NCI-H226 (cell line): Measurements from ENCODE around the gene HIP1.
"Not testable (repeated sequence)": the region's sequence is repeated elsewhere in the genome, so short reads cannot be mapped to it uniquely, and the experiment has no call there.

ENCODE experiments used
- DNase-seq: peaks from one replicate; pipeline ENCODE4 v3.0.0-alpha.2; 2015

Gene HIP1

GRCh38 chr7:75608451-75609122, 130.2 kb downstream of the HIP1 start:
- no peak for DNase-seq

DNA sequence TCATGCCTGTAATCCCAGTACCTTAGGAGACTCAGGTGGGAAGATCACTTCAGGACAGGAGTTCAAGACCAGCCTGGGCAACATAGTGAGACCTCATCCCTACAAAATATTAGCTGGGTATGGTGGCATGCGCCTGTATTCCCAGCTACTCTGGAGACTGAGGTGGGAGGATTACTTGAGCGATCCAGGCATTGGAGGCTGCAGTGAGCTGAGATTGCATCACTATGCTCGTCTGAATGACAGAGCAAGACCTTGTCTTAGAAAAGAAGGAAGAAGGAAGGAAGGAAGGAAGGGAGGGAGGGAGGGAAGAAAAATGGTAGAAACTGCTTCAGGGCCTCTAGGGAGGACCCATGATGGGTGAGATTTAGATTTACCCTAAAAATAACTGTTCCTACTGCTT, 134.3 kb downstream of the HIP1 start:
- DNase-seq, result no peak

GRCh38 chr7:75602831-75603230, 135.9 kb downstream of the HIP1 start:
- DNase-seq, result not testable (repeated sequence)

DNA sequence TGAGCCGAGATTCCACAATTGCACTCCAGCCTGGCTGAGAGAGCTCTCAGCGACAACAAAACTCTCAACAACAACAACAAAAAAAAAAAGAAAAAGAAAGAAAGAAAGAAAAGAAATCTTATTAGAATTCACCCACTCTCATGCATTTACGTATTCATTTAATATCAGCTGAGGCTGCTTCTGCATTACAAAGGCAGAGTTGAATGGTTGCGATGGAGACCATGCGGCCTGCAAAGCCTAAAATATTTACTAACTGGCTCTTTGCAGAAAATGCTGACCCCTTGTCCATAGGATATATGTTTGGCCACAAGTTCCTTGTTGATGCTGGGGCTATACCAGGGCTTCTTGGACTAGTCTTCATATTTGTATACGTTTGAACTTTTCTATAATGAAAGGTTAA, 137.2 kb downstream of the HIP1 start:
- no peak for DNase-seq

GRCh38 chr7:75600748-75601147, 138.0 kb downstream of the HIP1 start:
- not testable (repeated sequence) for DNase-seq

- DNase-seq, result no peak
Observed at GRCh38 chr7:75599244-75599781, 139.4 kb downstream of the HIP1 start.

- peak; percentile 11 for DNase-seq
Observed at GRCh38 chr7:75596727-75597614, 141.8 kb downstream of the HIP1 start.

DNA sequence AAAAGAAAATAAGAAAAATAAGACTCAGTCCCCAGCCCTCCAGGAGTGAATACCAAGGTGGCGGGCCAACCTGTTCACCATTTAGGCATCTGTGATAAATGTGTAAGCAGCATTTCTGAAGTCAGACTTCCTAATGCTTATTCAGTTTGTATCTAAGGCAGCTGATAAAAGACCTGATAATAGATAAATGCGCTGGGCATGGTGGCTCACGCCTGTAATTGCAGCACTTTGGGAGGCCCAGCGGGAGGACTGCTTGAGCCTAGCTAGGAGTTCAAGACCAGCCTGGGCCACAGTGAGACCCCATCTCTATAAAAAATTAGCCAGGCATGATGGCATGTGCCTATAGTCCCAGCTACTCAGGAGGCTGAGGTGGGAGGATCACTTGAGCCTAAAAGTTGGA, 143.0 kb downstream of the HIP1 start:
- DNase-seq, result no peak

- not testable (repeated sequence) for DNase-seq
Observed at GRCh38 chr7:75593500-75594184, 145.1 kb downstream of the HIP1 start.

GRCh38 chr7:75591467-75592255, 147.1 kb downstream of the HIP1 start:
- DNase-seq, result no peak

- no peak for DNase-seq
Observed at GRCh38 chr7:75590373-75591005, 148.3 kb downstream of the HIP1 start.

GRCh38 chr7:75584354-75584753, 154.4 kb downstream of the HIP1 start:
- no peak for DNase-seq

DNA sequence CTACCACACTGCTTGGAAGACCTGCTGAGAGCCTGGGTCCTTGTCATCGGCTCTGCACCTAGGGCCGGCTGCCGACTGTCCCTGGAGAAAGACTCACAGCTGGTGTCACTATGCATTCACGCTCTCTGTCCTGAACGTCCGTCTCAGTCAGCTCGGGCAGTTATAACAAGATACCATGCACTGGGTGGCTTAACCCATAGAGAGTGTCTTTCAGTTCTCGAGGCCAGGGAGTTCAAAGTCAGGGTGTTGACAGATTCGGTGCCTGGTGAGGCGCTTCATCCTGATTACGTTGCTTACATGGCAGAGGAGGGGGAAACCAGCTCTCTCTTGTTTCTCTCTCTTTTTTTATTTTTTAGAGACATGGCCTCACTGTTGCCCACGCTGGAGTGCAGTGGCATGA, 155.5 kb downstream of the HIP1 start:
- no peak for DNase-seq

- DNase-seq, result no peak
Observed at GRCh38 chr7:75579899-75580298, 158.8 kb downstream of the HIP1 start.

- DNase-seq, result no peak
Observed at GRCh38 chr7:75578081-75578480, 160.7 kb downstream of the HIP1 start.

GRCh38 chr7:75575488-75576121, 163.1 kb downstream of the HIP1 start:
- no peak for DNase-seq

GRCh38 chr7:75573477-75574019, 165.2 kb downstream of the HIP1 start:
- no peak for DNase-seq

DNA sequence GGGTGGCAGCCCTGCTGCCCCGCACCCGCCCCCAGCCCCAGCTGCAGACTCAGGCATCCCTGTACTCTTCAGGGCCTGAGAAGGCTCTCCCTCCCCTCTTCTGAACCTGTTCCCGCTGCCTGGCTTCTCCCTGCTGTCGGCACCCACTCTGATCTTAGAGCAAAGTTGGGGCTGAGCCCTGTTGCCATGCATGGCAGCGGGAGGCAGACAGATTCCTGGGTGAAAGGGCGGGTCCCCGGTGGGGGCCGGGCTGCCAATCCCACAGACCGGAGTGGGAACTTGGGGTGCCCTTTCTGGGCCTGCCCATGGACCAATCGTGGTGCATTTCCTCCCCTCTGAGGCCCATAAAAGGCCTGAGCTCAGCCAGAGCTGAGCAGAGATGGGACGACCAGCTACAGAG, 165.9 kb downstream of the HIP1 start:
- DNase-seq, result no peak

DNA sequence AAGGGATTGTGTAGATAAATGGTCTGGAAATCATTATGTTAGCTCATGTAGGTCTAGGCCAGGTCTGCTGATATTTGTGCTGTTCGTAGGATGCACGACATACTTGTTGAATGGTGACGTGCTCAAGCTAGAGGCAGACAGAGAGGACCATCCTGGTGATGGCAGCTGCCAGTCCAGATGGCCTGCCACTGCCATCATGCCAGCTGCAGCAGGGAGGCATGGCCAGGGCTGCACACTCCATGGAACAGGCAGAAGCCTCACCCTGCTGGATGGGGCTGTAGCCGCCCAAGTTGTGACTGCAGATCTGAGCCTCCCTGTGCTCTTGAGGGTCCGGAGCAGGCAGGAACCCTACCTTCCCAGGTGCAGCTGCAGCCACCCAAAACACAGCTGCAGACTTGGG, 166.3 kb downstream of the HIP1 start:
- no peak for DNase-seq

DNA sequence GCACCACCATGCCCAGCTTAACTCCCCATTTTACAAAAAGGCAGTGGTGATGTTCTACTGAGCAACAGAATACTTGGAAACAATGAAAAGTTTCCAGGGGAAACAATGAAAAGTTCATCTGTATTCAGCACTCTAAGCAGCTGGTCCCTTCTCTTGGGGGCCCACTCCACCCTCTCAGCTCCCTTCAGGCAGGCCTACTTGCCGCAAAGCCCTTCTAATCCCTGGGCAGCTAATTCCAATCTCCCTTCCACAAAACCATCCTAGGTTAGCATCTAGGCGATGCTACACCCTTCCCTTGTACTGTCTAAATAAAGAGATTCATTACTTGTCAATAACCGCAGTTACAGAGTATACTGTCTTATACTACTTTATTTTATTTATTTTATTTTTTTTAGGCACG, 167.5 kb downstream of the HIP1 start:
- DNase-seq, result no peak

DNA sequence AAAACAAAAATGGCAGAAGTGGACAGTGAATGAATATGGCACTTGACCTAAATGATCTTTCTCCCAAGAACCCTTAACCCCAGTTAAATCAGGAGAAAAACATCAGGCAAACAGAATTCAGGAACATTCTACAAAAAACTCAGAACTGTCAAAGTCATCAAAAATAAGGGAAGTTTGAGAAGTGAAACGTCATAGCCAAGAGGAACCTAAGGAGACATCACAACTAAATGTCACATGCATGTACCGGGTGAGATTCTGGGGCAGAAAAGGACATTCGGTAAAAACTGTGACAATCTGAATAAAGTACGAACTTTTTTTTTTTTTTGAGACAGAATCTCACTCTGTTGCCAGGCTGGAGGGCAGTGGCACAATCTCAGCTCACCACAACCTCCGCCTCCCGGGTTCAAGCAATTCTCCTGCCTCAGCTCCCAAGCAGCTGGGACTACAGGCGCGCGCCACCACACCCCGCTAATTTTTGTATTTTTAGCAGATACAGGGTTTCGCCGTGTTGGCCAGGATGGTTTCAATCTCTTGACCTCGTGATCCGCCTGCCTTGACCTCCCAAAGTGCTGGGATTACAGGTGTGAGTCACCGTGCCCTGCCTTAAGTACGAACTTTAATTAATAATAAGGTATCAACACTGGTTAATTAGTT, 169.0 kb downstream of the HIP1 start:
- DNase-seq, result not testable (repeated sequence)
